ENCODE data around the gene TWIST2.

TWIST2 gene

GRCh38 chr2:238820197-238820596, 27.7 kb upstream of the TWIST2 start:
- Histone ChIP-seq H3K36me3 (ENCODE audit: insufficient read depth, insufficient read length, low read length) (no peaks in the 10 kb centered on the region), H3K4me1 (ENCODE audit: insufficient read depth, insufficient read length) (peaks cover 11% of the 10 kb centered on the region), H3K9me3 (ENCODE audit: insufficient read depth, low read length) (peaks cover 20% of the 10 kb centered on the region), H3K9ac (ENCODE audit: insufficient read length, low read depth) (no peak overlapping the region), H3K4me3 (ENCODE audit: insufficient read length, low read depth) (no peak overlapping the region), H3K27me3 (ENCODE audit: insufficient read depth, insufficient read length) (no peaks in the 10 kb centered on the region)
- no peak for DNase-seq (ENCODE audit: low read depth, low spot score)
- TF ChIP-seq ZNF274 (IDR thresholded peaks at IDR 0.05; ENCODE audit: low read depth, low read length) (no peak), YY1 (IDR thresholded peaks at IDR 0.05; ENCODE audit: insufficient read depth, insufficient read length) (no peak), SUZ12 (IDR thresholded peaks at IDR 0.05; ENCODE audit: extremely low read depth, insufficient read depth, insufficient read length) (no peak)

GRCh38 chr2:238820916-238821315, 27.0 kb upstream of the TWIST2 start:
- TF ChIP-seq YY1 (IDR thresholded peaks at IDR 0.05; ENCODE audit: insufficient read depth, insufficient read length), result no peak
- no peak for TF ChIP-seq SUZ12 (IDR thresholded peaks at IDR 0.05; ENCODE audit: extremely low read depth, insufficient read depth, insufficient read length)
- TF ChIP-seq ZNF274 (IDR thresholded peaks at IDR 0.05; ENCODE audit: low read depth, low read length), result no peak
- Histone ChIP-seq H3K27me3 (ENCODE audit: insufficient read depth, insufficient read length) (no peaks in the 10 kb centered on the region), H3K9me3 (ENCODE audit: insufficient read depth, low read length) (peaks cover 20% of the 10 kb centered on the region), H3K4me3 (ENCODE audit: insufficient read length, low read depth) (no peak overlapping the region), H3K9ac (ENCODE audit: insufficient read length, low read depth) (no peak overlapping the region), H3K36me3 (ENCODE audit: insufficient read depth, insufficient read length, low read length) (no peaks in the 10 kb centered on the region), H3K4me1 (ENCODE audit: insufficient read depth, insufficient read length) (peaks cover 11% of the 10 kb centered on the region)
- no peak for DNase-seq (ENCODE audit: low read depth, low spot score)

- no peaks in the 10 kb centered on the region for H3K36me3 ChIP-seq (ENCODE audit: insufficient read depth, insufficient read length, low read length)
- no peak for DNase-seq (ENCODE audit: low read depth, low spot score)
- H3K9me3 ChIP-seq (ENCODE audit: insufficient read depth, low read length), result peaks cover 20% of the 10 kb centered on the region
- H3K4me1 ChIP-seq (ENCODE audit: insufficient read depth, insufficient read length), result peaks cover 11% of the 10 kb centered on the region
- no peak overlapping the region for H3K4me3 ChIP-seq (ENCODE audit: insufficient read length, low read depth)
- no peak for TF ChIP-seq SUZ12 (IDR thresholded peaks at IDR 0.05; ENCODE audit: extremely low read depth, insufficient read depth, insufficient read length)
- no peak for TF ChIP-seq ZNF274 (IDR thresholded peaks at IDR 0.05; ENCODE audit: low read depth, low read length)
- TF ChIP-seq YY1 (IDR thresholded peaks at IDR 0.05; ENCODE audit: insufficient read depth, insufficient read length), result no peak
- no peak overlapping the region for H3K9ac ChIP-seq (ENCODE audit: insufficient read length, low read depth)
- H3K27me3 ChIP-seq (ENCODE audit: insufficient read depth, insufficient read length), result no peaks in the 10 kb centered on the region
Observed at GRCh38 chr2:238821391-238821790, 26.5 kb upstream of the TWIST2 start.

GRCh38 chr2:238821944-238822670, 25.8 kb upstream of the TWIST2 start:
- no peaks in the 10 kb centered on the region for H3K27me3 ChIP-seq (ENCODE audit: insufficient read depth, insufficient read length)
- H3K9me3 ChIP-seq (ENCODE audit: insufficient read depth, low read length), result peaks cover 20% of the 10 kb centered on the region
- H3K4me3 ChIP-seq (ENCODE audit: insufficient read length, low read depth), result no peak overlapping the region
- TF ChIP-seq YY1 (IDR thresholded peaks at IDR 0.05; ENCODE audit: insufficient read depth, insufficient read length) (no peak), SUZ12 (IDR thresholded peaks at IDR 0.05; ENCODE audit: extremely low read depth, insufficient read depth, insufficient read length) (no peak), ZNF274 (IDR thresholded peaks at IDR 0.05; ENCODE audit: low read depth, low read length) (no peak)
- H3K9ac ChIP-seq (ENCODE audit: insufficient read length, low read depth), result no peak overlapping the region
- no peaks in the 10 kb centered on the region for H3K36me3 ChIP-seq (ENCODE audit: insufficient read depth, insufficient read length, low read length)
- peaks cover 8% of the 10 kb centered on the region for H3K4me1 ChIP-seq (ENCODE audit: insufficient read depth, insufficient read length)
- no peak for DNase-seq (ENCODE audit: low read depth, low spot score)

- Histone ChIP-seq H3K27me3 (ENCODE audit: insufficient read depth, insufficient read length) (no peaks in the 10 kb centered on the region), H3K4me1 (ENCODE audit: insufficient read depth, insufficient read length) (peaks cover 3% of the 10 kb centered on the region), H3K4me3 (ENCODE audit: insufficient read length, low read depth) (no peak overlapping the region), H3K36me3 (ENCODE audit: insufficient read depth, insufficient read length, low read length) (no peaks in the 10 kb centered on the region), H3K9me3 (ENCODE audit: insufficient read depth, low read length) (peaks cover 20% of the 10 kb centered on the region), H3K9ac (ENCODE audit: insufficient read length, low read depth) (no peak overlapping the region)
- TF ChIP-seq ZNF274 (IDR thresholded peaks at IDR 0.05; ENCODE audit: low read depth, low read length), result no peak
- TF ChIP-seq SUZ12 (IDR thresholded peaks at IDR 0.05; ENCODE audit: extremely low read depth, insufficient read depth, insufficient read length), result no peak
- no peak for TF ChIP-seq YY1 (IDR thresholded peaks at IDR 0.05; ENCODE audit: insufficient read depth, insufficient read length)
- no peak for DNase-seq (ENCODE audit: low read depth, low spot score)
Observed at GRCh38 chr2:238822955-238823354, 24.9 kb upstream of the TWIST2 start.

- Histone ChIP-seq H3K36me3 (ENCODE audit: insufficient read depth, insufficient read length, low read length) (no peaks in the 10 kb centered on the region), H3K9me3 (ENCODE audit: insufficient read depth, low read length) (no peaks in the 10 kb centered on the region), H3K27me3 (ENCODE audit: insufficient read depth, insufficient read length) (peaks cover 3% of the 10 kb centered on the region), H3K4me3 (ENCODE audit: insufficient read length, low read depth) (no peak overlapping the region), H3K9ac (ENCODE audit: insufficient read length, low read depth) (no peak overlapping the region), H3K4me1 (ENCODE audit: insufficient read depth, insufficient read length) (no peaks in the 10 kb centered on the region)
- TF ChIP-seq YY1 (IDR thresholded peaks at IDR 0.05; ENCODE audit: insufficient read depth, insufficient read length) (no peak), SUZ12 (IDR thresholded peaks at IDR 0.05; ENCODE audit: extremely low read depth, insufficient read depth, insufficient read length) (no peak), ZNF274 (IDR thresholded peaks at IDR 0.05; ENCODE audit: low read depth, low read length) (no peak)
- DNase-seq (ENCODE audit: low read depth, low spot score), result no peak
Observed at GRCh38 chr2:238831177-238831576, 16.7 kb upstream of the TWIST2 start.

- H3K36me3 ChIP-seq (ENCODE audit: insufficient read depth, insufficient read length, low read length), result no peaks in the 10 kb centered on the region
Observed at GRCh38 chr2:238834982-238835381, 12.9 kb upstream of the TWIST2 start.

More at GRCh38 chr2:238834982-238835381, 12.9 kb upstream of the TWIST2 start:
- TF ChIP-seq YY1 (IDR thresholded peaks at IDR 0.05; ENCODE audit: insufficient read depth, insufficient read length) (no peak), ZNF274 (IDR thresholded peaks at IDR 0.05; ENCODE audit: low read depth, low read length) (no peak), SUZ12 (IDR thresholded peaks at IDR 0.05; ENCODE audit: extremely low read depth, insufficient read depth, insufficient read length) (no peak)
- no peaks in the 10 kb centered on the region for H3K4me1 ChIP-seq (ENCODE audit: insufficient read depth, insufficient read length)
- no peak overlapping the region for H3K4me3 ChIP-seq (ENCODE audit: insufficient read length, low read depth)
- no peak for DNase-seq (ENCODE audit: low read depth, low spot score)
- peaks cover 3% of the 10 kb centered on the region for H3K27me3 ChIP-seq (ENCODE audit: insufficient read depth, insufficient read length)
- peaks cover 15% of the 10 kb centered on the region; the same call in 1 of the 2 replicates for H3K9me3 ChIP-seq (ENCODE audit: insufficient read depth, low read length)
- no peak overlapping the region for H3K9ac ChIP-seq (ENCODE audit: insufficient read length, low read depth)

All from NT2/D1 (cell line).